SU-DHL-6 (cell line): ENCODE results near the gene DLG4.

Experiments
- CTCF ChIP-seq: fragments of 200-600 bp; sonication (generic); IDR thresholded peaks from one replicate; pipeline ENCODE4 v1.5.1; 2017; ENCODE audit warnings: antibody characterized with exemption, mild to moderate bottlenecking, low read length, moderate library complexity; ENCODE audit not compliant: insufficient read depth, poor library complexity, severe bottlenecking
- EZH2phosphoT487 ChIP-seq: fragments of 200-600 bp; sonication (generic), shearing (Covaris generic); conservative IDR thresholded peaks from 2 replicates; pipeline ENCODE4 v1.6.1; 2018; ENCODE audit warnings: mild to moderate bottlenecking, antibody characterized with exemption, low read length, moderate library complexity, mixed read lengths

GRCh38 chr17:7184647-7185046 lies 35.0 kb downstream of the DLG4 start:
- no peak for TF ChIP-seq CTCF
- TF ChIP-seq EZH2phosphoT487 = no peak
